Astrocyte of the cerebellum (primary cell): ENCODE results near the gene MGAT4D.
"Not testable (repeated sequence)": the region's sequence is repeated elsewhere in the genome, so short reads cannot be mapped to it uniquely, and the experiment has no call there.

Source experiments
- DNase-seq: peaks from one replicate; pipeline ENCODE4 v3.0.0-alpha.2; 2011; ENCODE audit warnings: low read depth
- H3K4me3 ChIP-seq: 2 replicates; pipeline ENCODE4 v1.5.1; 2011; ENCODE audit warnings: mild to moderate bottlenecking, low read depth, low read length, moderate library complexity
- CTCF ChIP-seq: IDR thresholded peaks from 2 replicates; pipeline ENCODE4 v1.5.1; 2012; ENCODE audit warnings: low read length, low read depth, moderate library complexity, mild to moderate bottlenecking; ENCODE audit errors: missing control alignments
- in situ Hi-C: cut with HindIII; loops from 2 replicates; pipeline ENCODE4 v1.10.0; 2017; ENCODE audit warnings: low sequenced_read_pairs

Gene MGAT4D

GRCh38 chr4:140448162-140448561 lies 49.9 kb downstream of the MGAT4D start:
- DNase-seq: no peak
- no peak for TF ChIP-seq CTCF
- in situ Hi-C loops: no loop called here
- H3K4me3 ChIP-seq: no peak overlapping the region

GRCh38 chr4:140444347-140444746 lies 53.7 kb downstream of the MGAT4D start:
- in situ Hi-C loops, DNase-seq, H3K4me3 ChIP-seq: not testable (repeated sequence)

- in situ Hi-C loops: no loop called here
- no peak for DNase-seq
- no peak for TF ChIP-seq CTCF
- H3K4me3 ChIP-seq: no peak overlapping the region
Observed at GRCh38 chr4:140439644-140440142, 58.4 kb downstream of the MGAT4D start.

- in situ Hi-C loops: no loop called here
- TF ChIP-seq CTCF: no peak
- H3K4me3 ChIP-seq: peak overlapping the region; percentile 76
- no peak for DNase-seq
Observed at GRCh38 chr4:140427919-140428471, 70.1 kb downstream of the MGAT4D start.

GRCh38 chr4:140427106-140427918 lies 70.8 kb downstream of the MGAT4D start, which contains the start of gene CLGN:
Gene CLGN (minus strand): TSS chr4:140427648. CDS start chr4:140413078, 14,570 bp downstream.
- DNase-seq: peak; percentile 26
- peak within 1 kb of the TSS; percentile 76 for H3K4me3 ChIP-seq
- peak; percentile 50 for TF ChIP-seq CTCF
- in situ Hi-C loops: no loop called here

- no peak for DNase-seq
- in situ Hi-C loops: no loop called here
- peak overlapping the region; percentile 76 for H3K4me3 ChIP-seq
- peak; percentile 36 for TF ChIP-seq CTCF
Observed at GRCh38 chr4:140426610-140427105, 71.4 kb downstream of the MGAT4D start.

GRCh38 chr4:140423106-140423505 lies 75.0 kb downstream of the MGAT4D start:
- H3K4me3 ChIP-seq: no peak overlapping the region
- DNase-seq: peak; percentile 45
- no peak for TF ChIP-seq CTCF
- in situ Hi-C loops: no loop called here

- H3K4me3 ChIP-seq, in situ Hi-C loops, DNase-seq: not testable (repeated sequence)
Observed at GRCh38 chr4:140413130-140413969, 84.7 kb downstream of the MGAT4D start.
